ENCODE measurements around the gene ELOVL2.

GRCh38 chr6:11027565-11028110, 16.5 kb downstream of the ELOVL2 start:
- TF ChIP-seq CTCF (IDR thresholded peaks at IDR 0.05) (no peak), POLR2A (IDR thresholded peaks at IDR 0.05) (no peak)

Data from body of pancreas (tissue), 4 donors.